Measurements from ENCODE around the gene GBX2.
"Not testable (repeated sequence)": the region's sequence is repeated elsewhere in the genome, so short reads cannot be mapped to it uniquely, and the experiment has no call there.

DNA sequence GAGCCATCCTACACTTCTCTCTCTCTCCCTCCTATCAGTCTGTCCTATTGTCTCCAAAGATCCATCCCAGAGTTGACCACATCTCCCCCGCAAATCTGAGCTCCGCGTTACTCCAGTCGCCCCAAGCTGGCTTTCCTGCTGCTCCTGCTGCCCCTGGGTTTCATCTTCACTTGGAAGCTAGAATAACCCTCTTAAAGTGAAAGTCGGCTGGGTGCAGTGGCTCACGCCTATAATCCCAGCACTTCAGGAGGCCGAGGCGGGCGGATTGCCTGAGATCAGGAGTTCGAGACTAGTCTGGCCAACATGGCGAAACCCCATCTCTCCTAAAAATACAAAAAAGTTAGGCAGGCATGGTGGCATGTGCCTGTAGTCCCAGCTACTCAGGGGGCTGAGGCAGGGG is 26.6 kb downstream of the GBX2 start:
- not testable (repeated sequence) for TF ChIP-seq POLR2A, POLR2AphosphoS5 (IDR thresholded peaks at IDR 0.05; ENCODE audit: low read depth, low read length)

Measured in GM12892 (cell line).